Hepatic stellate cell (primary cell): ENCODE results near the gene MAPK11.

Source experiments
- DNase-seq: peaks from one replicate; pipeline ENCODE4 v3.0.0; 2011; ENCODE audit warnings: low spot score

MAPK11 gene

DNA sequence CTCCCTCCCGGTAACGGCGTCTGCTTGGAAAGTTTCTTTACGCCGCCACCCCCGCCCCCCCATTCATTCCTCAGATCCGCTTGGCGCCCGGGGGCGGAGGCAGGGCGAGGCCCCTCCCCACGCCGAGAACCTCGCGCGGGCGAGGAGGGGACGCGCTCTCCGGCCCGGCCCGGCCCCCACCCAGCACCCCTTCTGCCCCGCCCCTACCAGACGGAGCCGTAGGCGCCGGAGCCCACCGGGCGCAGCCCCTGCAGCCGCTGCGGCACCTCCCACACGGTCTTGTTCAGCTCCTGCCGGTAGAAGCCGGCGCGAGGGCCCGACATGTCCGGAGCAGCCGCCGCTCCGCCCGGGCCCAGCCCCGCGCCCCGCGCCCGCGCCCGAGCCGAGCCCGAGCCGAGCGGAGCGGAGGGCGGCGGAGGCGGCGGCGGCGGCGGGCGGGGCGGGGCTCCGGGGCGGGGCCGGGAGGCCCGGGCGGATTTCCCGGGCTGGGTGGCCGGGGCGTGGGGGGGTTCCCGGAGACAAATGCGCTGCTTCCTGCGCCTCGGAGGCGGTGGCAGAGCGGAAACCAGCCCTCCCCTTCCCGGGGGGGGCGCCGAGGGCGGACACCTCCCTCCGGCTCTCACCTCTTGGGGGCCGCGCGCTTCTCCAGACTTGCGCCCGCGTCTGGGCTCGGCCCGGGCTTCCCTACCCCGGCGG lies at the start of gene MAPK11:
TSS of gene MAPK11 (minus strand) at position 411 of the 696 bp plus-strand sequence. CDS start at position 323, 88 bp downstream.
- no peak for DNase-seq

DNA sequence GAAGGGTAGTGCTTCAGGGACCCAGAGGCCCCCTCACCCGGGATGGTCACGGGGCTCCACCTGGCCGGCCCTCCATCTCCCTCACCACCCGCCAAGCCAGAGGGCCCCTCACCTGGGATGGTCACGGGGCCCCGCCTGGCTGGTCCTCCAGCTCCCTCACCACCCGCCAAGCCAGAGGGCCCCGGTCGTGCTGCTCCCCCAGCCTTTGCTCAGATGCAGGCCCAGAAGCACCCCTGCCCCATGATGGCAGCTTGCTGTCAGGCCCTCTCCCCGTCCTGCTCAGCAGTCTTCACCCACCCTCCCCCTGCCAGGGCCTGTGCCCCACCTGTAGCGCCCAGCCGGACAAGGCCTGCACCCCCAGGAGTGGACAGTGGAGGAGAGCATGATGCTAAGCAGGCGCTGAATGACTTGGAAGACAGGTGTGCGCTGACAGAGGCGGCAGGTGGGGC lies 49.3 kb upstream of the MAPK11 start:
- DNase-seq, result no peak

DNA sequence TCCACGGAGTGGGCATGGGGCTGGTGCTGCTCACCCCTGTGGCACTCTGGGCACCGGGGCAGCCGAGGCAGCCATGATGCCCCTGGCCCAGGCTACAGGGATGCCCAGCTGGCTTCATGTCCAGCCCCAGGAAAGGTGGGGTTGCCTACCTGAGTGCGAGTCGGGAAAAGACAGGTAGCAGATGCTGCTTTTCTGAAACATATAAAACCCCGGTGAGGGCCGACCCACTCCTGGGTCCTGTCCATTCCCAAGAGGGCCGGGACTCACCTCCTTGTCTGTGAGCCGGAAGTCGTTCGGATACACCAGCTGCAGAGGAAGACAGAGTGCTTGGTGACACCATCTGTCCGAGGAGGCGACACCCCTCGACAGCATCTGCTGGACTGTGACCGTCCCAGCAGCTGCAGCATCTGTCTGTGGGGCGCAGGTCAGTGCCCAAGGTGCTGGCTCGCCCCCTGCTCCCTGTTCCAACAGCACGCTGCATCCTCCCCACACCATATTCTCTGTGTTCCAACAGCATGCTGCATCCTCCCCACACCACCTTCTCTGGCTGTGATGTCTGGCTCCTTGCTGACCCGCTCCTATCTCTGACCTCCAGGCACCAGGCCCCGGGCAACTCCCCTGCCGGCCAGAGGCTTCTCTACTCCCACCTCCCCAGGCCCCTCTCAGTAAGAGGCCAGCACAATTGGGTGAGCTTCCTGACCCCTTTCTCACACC lies 48.7 kb upstream of the MAPK11 start:
- DNase-seq, result no peak

DNA sequence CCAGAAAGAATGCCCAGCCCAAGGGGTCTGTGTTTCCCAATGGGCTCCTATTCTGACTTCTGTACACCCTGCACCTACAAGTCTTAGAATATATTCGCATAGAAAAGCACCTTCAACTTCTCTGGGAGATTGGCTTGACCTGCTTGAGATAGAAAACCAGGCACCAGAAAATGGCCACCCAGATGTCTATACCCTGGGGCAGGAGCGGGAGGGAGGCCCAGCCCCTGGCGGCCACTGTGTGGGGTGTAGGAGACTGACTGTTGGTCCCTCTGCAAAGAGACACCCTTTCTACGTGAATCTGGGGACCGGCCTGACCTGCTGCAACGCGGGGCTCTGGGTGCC lies 48.1 kb upstream of the MAPK11 start:
- DNase-seq, result no peak

DNA sequence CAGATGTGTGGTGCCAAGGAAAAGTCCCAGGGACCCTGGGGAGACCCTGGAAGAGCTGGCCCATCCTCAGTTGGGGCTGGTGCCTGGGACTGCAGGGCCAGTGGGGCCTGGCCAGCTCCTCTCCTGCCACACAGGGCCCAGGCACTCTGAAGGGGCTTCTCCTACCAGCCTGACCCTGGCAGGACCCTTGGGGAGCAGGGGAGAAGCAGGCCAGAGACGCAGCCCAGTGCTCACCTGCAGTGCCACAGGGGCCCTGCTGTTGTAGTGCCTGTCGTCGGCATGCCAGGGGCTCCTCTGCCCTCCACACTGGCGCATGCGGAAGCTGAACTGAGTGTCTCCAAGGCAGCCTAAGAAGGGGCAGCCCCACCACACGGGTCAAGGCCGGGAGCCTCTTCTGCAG lies 47.5 kb upstream of the MAPK11 start:
- DNase-seq, result no peak

DNA sequence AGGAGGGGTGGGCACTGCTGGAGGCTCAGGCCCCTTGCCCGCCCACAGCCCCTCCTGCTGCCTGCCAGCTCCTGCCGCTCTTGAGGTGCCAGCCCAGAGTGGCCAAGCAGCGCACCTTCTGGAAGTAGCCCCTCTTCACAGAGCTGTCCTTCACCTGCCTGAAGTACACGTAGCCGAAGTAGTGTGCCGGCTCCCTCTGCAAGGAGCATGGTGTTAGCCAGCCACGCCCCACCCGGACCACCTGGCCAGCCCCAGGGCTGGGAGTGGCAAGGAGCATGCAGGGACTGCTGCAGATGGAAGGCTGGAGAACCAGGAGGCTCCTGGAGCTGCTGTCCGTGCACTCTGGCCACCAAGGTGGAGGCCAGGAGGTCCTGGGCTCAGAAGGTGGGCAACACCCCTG lies 47.0 kb upstream of the MAPK11 start:
- no peak for DNase-seq

GRCh38 chr22:50316114-50317065 lies 46.2 kb upstream of the MAPK11 start:
- DNase-seq, result no peak

GRCh38 chr22:50315289-50316113 lies 45.3 kb upstream of the MAPK11 start:
- no peak for DNase-seq

GRCh38 chr22:50314455-50315288 lies 44.5 kb upstream of the MAPK11 start:
- no peak for DNase-seq

DNA sequence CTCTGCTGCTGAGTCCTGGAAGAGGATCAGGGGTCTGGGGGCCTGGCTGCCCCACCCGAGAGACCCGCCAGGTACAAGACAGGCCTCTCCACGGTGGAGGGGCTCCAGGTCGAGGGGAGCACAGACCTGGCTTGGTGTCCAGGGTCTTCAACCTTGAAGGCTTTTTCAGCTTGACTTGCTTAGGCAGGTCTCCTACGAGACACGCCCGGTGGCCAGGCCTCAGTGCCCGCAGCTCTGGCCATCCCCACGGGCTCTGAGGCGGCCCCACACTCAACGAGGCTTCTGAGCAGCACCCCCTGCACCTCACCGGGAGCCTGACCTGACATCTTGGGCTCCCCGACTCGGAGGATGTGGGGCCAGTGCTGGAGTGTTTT lies 43.9 kb upstream of the MAPK11 start:
- no peak for DNase-seq

GRCh38 chr22:50313600-50313999 lies 43.4 kb upstream of the MAPK11 start:
- no peak for DNase-seq

- no peak for DNase-seq
Observed at GRCh38 chr22:50313021-50313420, 42.8 kb upstream of the MAPK11 start.

GRCh38 chr22:50312371-50312770 lies 42.2 kb upstream of the MAPK11 start:
- DNase-seq, result no peak

- no peak for DNase-seq
Observed at GRCh38 chr22:50311606-50312351, 41.6 kb upstream of the MAPK11 start.

DNA sequence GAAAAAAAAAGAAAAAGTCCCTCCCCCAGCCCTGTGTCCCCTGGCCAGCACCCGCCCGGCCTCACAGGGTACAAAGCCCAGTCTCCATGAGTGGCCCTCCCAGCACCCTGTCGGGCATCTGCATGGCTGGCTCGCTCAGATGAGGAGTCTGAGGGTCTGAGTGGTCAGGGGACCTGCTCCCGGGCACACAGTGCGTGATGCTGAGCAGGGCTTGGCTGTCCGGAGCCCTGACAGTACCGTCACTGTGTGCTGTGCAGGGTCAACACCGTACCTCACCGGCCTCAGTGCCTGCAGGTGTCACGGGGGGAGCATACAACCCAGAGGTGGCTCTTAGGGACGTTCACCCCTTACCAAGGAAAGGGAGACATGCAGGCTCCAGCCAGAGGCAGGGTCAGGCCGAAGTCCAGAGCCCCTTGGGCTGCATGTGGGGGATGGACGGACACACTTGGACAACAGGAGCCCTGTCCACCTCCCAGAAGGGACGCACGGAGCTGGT lies 40.8 kb upstream of the MAPK11 start:
- DNase-seq, result no peak

DNA sequence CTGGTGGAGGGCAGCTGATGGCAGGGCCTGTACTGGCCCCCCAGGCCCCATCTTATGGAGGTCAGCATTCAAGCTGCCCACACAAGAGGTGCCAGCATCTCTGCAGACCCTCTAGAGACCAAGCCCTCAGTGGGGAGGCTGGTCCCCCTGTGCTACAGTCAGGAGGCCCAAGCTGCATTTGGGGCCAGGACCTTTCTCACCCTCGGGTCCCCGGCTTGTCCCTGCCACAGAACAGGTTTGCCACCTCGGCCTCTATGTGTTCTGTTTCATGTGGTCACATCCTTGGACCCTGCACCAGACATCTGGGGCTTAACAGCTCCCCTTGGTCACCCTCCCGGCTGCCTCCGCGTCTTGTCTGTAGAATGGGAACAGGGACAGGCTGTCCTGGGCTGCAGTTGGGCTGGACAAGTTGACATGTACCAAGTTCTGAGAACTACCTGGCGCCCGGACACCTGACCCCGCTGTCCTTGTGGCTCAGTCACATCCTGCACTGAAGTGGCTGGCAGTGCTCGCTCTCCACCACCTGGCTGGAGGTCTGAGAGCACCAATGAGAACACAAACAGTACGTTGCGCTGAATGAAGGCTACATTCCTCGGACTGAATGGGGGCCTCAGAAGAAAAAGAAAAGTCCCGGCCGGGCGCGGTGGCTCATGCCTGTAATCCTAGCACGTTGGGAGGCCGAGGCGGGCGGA lies 40.0 kb upstream of the MAPK11 start:
- DNase-seq, result no peak

DNA sequence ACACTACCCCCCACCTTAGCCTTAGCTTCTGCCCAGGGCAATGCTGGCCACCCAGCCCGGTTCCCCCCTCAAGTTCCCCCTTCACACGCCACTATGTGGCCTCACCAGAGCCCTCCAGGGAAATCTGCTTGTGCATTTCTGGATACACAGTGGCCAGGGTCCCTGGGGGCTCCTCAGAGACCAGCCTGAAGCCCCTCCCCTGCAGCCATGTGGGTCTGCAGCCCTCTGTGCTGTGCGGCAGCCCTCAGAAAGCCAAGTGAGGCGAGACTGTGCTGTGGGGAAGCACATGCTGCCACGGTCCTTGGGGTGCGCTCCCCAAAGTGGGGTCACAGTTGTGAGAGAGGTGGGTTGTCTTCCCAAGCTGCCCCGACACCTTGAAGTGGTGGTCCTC lies 39.4 kb upstream of the MAPK11 start:
- DNase-seq, result no peak

DNA sequence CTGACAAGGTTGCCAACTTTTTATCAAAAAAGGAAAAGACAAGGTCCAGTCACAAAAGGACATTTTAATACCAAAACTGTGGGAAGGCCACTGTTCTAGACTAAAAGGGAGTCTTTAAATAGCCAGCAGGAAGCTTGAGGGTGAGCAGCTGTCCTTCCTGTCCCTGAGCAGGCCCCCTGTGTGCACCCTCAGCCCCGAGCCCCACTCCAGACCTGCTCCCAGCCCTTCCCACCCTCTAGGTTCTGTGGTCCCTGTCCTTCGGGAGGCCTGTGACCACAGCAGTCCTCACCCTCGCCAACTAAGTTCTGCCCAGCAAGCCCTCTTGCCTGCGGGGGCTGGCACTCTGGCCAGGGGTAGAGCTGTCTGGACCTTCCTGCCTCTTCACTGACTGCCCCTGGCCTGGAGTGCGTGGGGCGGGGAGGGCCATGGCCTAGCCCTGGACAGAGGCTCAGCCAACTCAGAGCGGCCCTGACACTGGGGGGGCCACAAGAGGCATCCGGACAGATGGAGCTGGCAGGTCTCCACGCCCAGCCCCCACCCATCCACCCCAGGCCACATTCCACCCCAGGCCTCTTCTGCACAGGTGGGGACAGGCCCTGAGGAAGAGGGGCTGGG lies 38.9 kb upstream of the MAPK11 start:
- DNase-seq, result no peak

- DNase-seq, result peak; percentile 89
Observed at GRCh38 chr22:50308597-50308935, 38.4 kb upstream of the MAPK11 start.
